NB4 (cell line): Measurements from ENCODE around the gene KLHDC8A.

Experiments
- DNase-seq: peaks from one replicate; pipeline ENCODE4 v3.0.0; 2010; ENCODE audit warnings: low read depth
- H3K4me3 ChIP-seq: one replicate; pipeline ENCODE4 v1.5.1; 2011; ENCODE audit warnings: mild to moderate bottlenecking, low read depth, low read length, moderate library complexity
- MYC ChIP-seq: IDR thresholded peaks from 2 replicates; pipeline ENCODE4 v1.6.1; 2011; ENCODE audit warnings: low read depth, low read length
- POLR2A ChIP-seq: IDR thresholded peaks from 2 replicates; pipeline ENCODE4 v1.6.1; 2011; ENCODE audit warnings: mild to moderate bottlenecking; ENCODE audit not compliant: insufficient read length; ENCODE audit errors: extremely low read depth
- TF ChIP-seq, protein P1 (sequence below): IDR thresholded peaks from 2 replicates; pipeline ENCODE4 v1.6.1; 2011; ENCODE audit warnings: low read depth, low read length
- TF ChIP-seq, protein P2 (sequence below): IDR thresholded peaks from one replicate; pipeline ENCODE4 v1.5.1; 2012; ENCODE audit warnings: low read depth, low read length

Gene KLHDC8A

DNA sequence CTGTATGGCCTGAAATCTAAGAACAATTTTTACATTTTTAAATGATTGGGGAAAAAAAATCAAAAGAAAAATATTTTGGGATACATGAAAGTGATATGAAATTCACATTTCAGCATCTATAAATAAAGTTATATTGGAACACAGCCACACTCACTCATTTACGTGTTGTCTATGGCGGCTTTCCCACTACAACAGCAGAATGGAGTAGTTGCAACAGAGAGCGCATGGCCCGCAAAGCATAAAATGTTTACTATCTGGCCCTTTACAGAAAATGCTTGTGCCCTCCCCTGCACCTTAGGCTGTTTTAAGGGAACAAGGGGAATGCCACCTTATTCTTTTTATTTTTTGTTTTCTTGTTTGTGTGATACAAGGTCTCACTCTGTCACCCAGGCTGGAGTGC, 3.5 kb downstream of the KLHDC8A start:
- no peak for DNase-seq
- TF ChIP-seq, protein P1, sequence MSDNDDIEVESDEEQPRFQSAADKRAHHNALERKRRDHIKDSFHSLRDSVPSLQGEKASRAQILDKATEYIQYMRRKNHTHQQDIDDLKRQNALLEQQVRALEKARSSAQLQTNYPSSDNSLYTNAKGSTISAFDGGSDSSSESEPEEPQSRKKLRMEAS: no peak
- no peak for TF ChIP-seq MYC
- TF ChIP-seq, protein P2, sequence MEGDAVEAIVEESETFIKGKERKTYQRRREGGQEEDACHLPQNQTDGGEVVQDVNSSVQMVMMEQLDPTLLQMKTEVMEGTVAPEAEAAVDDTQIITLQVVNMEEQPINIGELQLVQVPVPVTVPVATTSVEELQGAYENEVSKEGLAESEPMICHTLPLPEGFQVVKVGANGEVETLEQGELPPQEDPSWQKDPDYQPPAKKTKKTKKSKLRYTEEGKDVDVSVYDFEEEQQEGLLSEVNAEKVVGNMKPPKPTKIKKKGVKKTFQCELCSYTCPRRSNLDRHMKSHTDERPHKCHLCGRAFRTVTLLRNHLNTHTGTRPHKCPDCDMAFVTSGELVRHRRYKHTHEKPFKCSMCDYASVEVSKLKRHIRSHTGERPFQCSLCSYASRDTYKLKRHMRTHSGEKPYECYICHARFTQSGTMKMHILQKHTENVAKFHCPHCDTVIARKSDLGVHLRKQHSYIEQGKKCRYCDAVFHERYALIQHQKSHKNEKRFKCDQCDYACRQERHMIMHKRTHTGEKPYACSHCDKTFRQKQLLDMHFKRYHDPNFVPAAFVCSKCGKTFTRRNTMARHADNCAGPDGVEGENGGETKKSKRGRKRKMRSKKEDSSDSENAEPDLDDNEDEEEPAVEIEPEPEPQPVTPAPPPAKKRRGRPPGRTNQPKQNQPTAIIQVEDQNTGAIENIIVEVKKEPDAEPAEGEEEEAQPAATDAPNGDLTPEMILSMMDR: no peak
- no peak for TF ChIP-seq POLR2A
- H3K4me3 ChIP-seq: no peak overlapping the region

DNA sequence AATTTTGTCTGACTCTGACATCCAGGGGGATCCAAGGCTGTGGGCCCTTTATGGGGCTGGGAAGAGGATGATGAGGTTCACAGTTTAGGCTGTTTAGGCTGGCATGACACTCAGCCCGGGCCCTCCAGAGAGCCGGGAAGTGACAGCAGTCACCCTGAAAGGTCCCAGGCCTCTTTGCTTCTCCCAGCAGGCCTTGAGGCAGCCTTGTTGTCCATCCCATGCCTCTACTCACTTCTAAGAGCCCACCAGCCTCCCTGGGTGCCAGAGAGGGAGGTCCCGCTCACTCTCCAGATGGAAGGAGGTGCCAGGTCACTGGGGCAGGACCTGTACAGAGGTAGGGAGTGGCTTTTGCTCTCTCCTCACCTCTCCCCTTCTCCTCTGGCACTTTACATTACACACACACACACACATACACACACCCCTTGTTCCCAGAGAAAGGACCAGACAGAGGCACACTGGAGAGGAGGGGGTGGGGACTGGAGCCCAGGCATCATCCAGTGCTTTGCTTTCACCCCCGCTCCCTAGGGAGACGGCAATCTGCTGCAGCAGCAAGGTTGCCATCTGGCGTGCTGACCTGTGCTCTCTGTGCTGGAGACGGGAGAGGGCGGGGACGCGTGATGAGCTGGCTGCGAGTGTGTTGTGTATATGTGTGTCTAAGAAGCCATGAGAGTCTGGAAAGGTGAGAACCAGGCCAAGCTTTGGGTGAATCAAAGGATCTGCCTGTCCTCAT, 4.6 kb downstream of the KLHDC8A start:
- DNase-seq: no peak
- TF ChIP-seq POLR2A: no peak
- no peak for TF ChIP-seq MYC
- TF ChIP-seq, protein P2: no peak
- TF ChIP-seq, protein P1: no peak
- no peak overlapping the region for H3K4me3 ChIP-seq

DNA sequence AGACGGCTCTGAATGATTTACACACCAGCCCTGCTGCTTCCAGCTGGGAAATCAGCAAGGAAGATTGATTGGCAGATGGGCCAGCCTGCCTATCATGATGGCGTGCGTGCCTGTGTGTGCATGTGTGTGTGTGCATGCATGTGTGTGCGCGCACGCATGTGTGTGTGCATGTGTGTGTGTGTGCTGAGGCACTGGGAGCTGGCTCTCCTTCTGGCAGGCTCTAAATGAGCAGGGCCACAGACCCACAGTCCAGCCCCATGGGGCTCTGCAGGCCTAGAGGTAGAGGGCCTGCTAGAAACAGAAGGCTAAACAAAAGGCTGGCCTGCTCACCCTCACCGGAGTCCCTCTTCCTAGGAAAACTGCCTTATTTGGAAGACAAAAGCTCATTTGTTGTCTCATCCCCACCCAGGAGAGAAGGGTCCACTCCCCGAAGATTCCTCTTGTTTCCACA, 6.0 kb downstream of the KLHDC8A start:
- TF ChIP-seq, protein P2: no peak
- no peak for TF ChIP-seq POLR2A
- TF ChIP-seq, protein P1: no peak
- no peak for TF ChIP-seq MYC
- DNase-seq: no peak
- no peak overlapping the region for H3K4me3 ChIP-seq

DNA sequence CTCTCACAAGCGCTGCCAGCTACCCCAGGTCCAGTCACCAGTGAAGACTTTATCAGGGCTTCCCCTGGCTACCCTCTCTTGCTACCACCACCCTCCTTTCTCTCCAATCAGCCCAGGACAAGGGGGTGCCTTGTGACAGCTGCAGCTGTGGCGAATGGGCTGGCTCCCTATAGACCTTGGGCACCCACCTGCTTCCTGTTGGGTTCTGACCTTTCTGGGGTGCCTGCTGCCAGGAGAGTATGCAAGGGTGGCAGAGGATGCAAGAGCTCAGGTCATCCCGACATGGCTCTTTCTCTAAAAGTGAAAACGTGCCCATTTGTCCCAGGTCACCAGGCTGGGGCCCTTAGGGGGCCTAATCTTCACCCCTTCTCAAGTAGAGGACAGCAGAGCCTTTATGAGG, 6.6 kb downstream of the KLHDC8A start:
- DNase-seq: no peak
- TF ChIP-seq, protein P1: no peak
- TF ChIP-seq POLR2A: no peak
- no peak for TF ChIP-seq MYC
- TF ChIP-seq, protein P2: no peak
- no peak overlapping the region for H3K4me3 ChIP-seq

DNA sequence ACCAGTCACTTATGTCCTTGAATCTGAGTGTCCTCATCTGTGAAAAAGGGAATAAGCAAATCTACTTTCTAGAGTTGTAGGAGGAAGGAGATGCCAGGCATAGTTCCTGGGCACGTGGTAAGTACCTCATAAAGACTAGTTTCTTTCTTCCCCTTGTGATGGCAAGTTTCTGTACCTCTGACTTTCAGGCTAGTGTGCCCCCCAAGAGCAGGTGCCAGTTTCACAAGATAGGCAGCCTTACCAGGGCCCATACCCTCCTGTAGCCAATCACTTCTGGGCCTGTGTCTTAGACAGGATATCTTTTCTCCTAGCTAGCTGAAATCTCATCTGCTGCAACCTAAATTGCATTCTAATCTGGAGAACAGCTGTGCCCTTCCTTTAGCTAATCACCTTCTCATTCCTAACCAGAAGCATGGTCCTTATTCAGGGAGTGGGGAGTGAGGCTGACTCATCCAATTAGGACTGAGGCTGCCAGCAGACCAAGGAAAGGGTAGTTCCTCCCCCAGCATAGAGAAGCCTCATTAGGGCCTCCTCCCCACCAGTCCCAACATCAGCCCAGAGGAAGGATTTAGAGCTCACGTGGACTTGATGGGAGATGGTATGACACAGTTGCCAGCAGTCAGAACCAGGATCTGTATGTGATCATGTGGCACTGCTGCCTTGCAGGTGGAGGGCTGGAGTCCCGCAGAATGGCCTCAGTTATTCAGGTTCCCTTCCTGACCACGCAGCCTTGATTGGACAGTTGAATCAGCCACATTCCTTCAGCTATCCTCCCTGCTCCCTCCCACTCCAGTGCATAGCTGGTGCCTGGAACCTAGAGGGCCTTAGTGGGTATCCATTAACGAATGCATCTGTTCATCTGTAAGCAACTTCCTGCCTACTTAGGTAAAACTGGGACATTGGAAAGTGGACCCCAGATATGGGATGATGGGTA, 7.9 kb downstream of the KLHDC8A start:
- TF ChIP-seq MYC (no peak), POLR2A (no peak)
- TF ChIP-seq, protein P1: no peak
- TF ChIP-seq, protein P2: no peak
- DNase-seq: no peak
- no peak overlapping the region for H3K4me3 ChIP-seq
